Measurements from ENCODE around the gene ARHGAP1. TPM values are rescaled to one million over a fixed set of nuclear protein-coding genes. Genes with fewer than 3 reads are reported as not detected.

Gene ARHGAP1
- total and polyA plus RNA-seq, 2 of the 13 experiments (the other 11 are each of a cell fraction or from before 2014, with no cell fraction given): 18.6 to 30.3 TPM

DNA sequence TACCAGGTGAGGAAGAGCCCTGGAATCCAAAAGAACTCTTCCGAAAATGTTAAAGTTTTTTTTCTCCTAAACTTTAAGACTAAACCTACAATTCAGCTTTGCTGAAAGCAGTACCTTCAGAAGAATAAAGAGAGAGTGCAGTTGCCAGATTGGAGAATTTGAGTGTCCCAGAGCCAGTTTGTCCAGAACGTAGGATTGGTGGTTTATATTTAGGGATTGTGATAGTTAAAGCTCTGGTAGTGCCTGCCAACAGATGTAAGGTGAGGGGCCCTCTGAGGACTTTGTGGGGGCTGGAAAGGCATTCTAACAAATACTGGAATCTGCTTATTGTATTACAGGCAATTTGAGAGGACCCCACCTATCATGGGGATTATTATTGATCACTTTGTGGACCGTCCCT, 43.2 kb downstream of the ARHGAP1 start (continued):
- TF ChIP-seq KIAA2018 (CRISPR knock-in tag; IDR thresholded peaks at IDR 0.05; ENCODE audit: borderline replicate concordance): no peak

DNA sequence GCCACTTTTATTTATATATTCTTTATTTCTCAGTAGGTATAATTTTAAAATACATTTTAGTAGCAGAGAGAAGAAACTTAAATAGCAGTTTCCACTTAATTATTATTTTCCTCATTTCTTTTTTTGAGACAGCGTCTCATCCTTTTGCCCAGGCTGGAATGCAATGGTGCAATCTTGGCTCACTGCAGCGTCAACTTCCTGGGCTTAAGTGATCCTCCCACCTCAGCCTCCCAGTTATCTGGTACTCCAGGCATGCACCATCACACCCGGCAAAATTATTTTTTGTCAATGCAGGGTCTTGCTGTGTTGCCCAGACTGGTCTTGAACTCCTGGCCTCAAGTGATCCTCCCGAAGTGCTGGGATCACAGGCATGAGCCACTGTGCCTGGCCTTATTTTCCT, 44.8 kb downstream of the ARHGAP1 start:
- DNase-seq (ENCODE audit: low spot score) (no peak), FAIRE-seq (no peak), ATAC-seq (no peak)
- no peak overlapping the region for H3K4me2 ChIP-seq (ENCODE audit: low read depth, low read length)
- H3K27ac ChIP-seq (ENCODE audit: extremely low read length, insufficient read depth, low read length): no peak overlapping the region
- WGBS (ENCODE audit: low lambda C conversion rate): 95% methylated on average over 4 of the region's 4 CpGs
- no peaks in the 10 kb centered on the region for H3K9me3 ChIP-seq (ENCODE audit: low read length)
- H4K20me1 ChIP-seq (ENCODE audit: insufficient read depth, low read length): no peaks in the 10 kb centered on the region
- POLR2A ChIA-PET: no interaction called here
- in situ Hi-C loops (cut with HindIII; ENCODE audit: extremely low pct_ligation_motif_present, low pct_unique_long_range_greater_than_20kb) (no loop called here), intact Hi-C loops (cut with micrococcal nuclease; ENCODE audit: unreplicated experiment) (no loop called here)
- H3K9ac ChIP-seq (ENCODE audit: insufficient read depth, low read depth, low read length): no peak overlapping the region
- no peaks in the 10 kb centered on the region for H3K27me3 ChIP-seq (ENCODE audit: control insufficient read depth in 1 of 2, insufficient read depth in 2 of 2, low read length in 2 of 2)
- peaks cover 10% of the 10 kb centered on the region for H3K4me1 ChIP-seq (ENCODE audit: insufficient read depth, low read length)
- CTCF ChIA-PET (ENCODE audit: low intra/inter-chr PET ratio, low total read pairs): no interaction called here
- no peak overlapping the region for H2AFZ ChIP-seq (ENCODE audit: low read length)
- no peak overlapping the region for H3K4me3 ChIP-seq (replicated peaks in 1 of 3; ENCODE audit: insufficient read depth in 1 of 3, low read depth in 2 of 3, low read length in 3 of 3)
- no peaks in the 10 kb centered on the region for H3K79me2 ChIP-seq (ENCODE audit: insufficient read depth, low read length)
- BruUV-seq (replicated peaks): no TSS peak
- H3K36me3 ChIP-seq (replicated peaks in 1 of 2; ENCODE audit: control insufficient read depth in 1 of 2, insufficient read depth in 2 of 2, low read length in 2 of 2): peaks cover 31 to 73% of the 10 kb centered on the region in 2 experiments
- TF ChIP-seq NCOA5 (CRISPR knock-in tag; IDR thresholded peaks at IDR 0.05) (no peak), SP5 (CRISPR knock-in tag; IDR thresholded peaks at IDR 0.05; ENCODE audit: borderline replicate concordance, low read depth) (no peak), ZNF550 (CRISPR knock-in tag; IDR thresholded peaks at IDR 0.05; ENCODE audit: borderline replicate concordance) (no peak)
- TF ChIP-seq, protein P1, sequence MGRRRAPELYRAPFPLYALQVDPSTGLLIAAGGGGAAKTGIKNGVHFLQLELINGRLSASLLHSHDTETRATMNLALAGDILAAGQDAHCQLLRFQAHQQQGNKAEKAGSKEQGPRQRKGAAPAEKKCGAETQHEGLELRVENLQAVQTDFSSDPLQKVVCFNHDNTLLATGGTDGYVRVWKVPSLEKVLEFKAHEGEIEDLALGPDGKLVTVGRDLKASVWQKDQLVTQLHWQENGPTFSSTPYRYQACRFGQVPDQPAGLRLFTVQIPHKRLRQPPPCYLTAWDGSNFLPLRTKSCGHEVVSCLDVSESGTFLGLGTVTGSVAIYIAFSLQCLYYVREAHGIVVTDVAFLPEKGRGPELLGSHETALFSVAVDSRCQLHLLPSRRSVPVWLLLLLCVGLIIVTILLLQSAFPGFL (CRISPR knock-in tag; IDR thresholded peaks at IDR 0.05): no peak
- TF ChIP-seq, protein P2, sequence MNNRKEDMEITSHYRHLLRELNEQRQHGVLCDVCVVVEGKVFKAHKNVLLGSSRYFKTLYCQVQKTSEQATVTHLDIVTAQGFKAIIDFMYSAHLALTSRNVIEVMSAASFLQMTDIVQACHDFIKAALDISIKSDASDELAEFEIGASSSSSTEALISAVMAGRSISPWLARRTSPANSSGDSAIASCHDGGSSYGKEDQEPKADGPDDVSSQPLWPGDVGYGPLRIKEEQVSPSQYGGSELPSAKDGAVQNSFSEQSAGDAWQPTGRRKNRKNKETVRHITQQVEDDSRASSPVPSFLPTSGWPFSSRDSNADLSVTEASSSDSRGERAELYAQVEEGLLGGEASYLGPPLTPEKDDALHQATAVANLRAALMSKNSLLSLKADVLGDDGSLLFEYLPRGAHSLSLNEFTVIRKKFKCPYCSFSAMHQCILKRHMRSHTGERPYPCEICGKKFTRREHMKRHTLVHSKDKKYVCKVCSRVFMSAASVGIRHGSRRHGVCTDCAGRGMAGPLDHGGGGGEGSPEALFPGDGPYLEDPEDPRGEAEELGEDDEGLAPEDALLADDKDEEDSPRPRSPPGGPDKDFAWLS (CRISPR knock-in tag; IDR thresholded peaks at IDR 0.05; ENCODE audit: borderline replicate concordance): no peak

All from HepG2 (cell line).